Measurements from ENCODE around the gene HHIPL1. TPM values are rescaled to one million over a fixed set of nuclear protein-coding genes. Genes with fewer than 3 reads are reported as not detected.

Gene HHIPL1
- total and polyA plus RNA-seq, 2 of the 8 experiments (the other 6 are each of a cell fraction or from before 2014, with no cell fraction given): 1.5 to 2.6 TPM

DNA sequence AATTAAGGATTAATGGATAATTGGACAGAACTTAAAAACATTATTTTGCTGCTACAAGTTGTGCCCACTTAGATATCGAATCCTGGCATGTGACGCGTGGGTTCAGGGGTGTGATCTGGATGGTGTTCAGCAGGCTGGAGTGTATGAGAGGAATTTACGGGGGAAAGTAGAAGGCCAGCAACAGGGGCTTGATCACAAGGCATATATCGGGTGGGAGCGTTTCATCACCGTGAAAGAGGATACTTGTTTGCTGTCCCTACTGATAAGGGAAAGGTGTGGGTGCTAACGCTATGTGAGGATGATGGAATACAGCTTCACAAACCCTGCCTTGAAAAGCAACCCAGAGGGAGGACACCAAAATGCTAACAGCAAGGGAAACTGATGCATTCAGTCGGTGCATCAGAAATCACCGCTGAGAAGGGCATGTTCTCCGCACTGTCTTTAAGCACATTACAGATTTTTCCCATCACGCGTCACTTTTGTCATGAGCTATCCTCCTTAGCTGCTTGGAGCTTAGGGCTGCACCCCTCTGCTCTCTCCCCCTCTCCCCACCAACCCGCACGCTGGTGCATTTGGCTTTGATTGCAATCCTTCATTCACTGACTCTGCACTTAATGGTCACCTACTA, 13.4 kb downstream of the HHIPL1 start (continued):
- TF ChIP-seq ZNF274 (IDR thresholded peaks at IDR 0.05; ENCODE audit: borderline replicate concordance, extremely low read depth, low read length): no peak
- TF ChIP-seq MAX (IDR thresholded peaks at IDR 0.05): no peak

All from H1 (cell line).